ENCODE data around the gene TEAD1.

TEAD1 gene

GRCh38 chr11:12734625-12735024 is 60.4 kb downstream of the TEAD1 start:
- no peak overlapping the region for H3K4me3 ChIP-seq (ENCODE audit: severe bottlenecking)
- H3K27ac ChIP-seq (ENCODE audit: poor library complexity, severe bottlenecking): no peak overlapping the region
- no peak for DNase-seq (ENCODE audit: low spot score)

GRCh38 chr11:12735262-12735661 is 61.0 kb downstream of the TEAD1 start:
- Histone ChIP-seq H3K4me3 (ENCODE audit: severe bottlenecking) (no peak overlapping the region), H3K9me3 (ENCODE audit: severe bottlenecking) (no peaks in the 10 kb centered on the region), H3K4me1 (ENCODE audit: insufficient read depth, poor library complexity, severe bottlenecking) (no peaks in the 10 kb centered on the region), H3K27me3 (ENCODE audit: insufficient read depth, poor library complexity, severe bottlenecking) (no peaks in the 10 kb centered on the region), H3K27ac (ENCODE audit: poor library complexity, severe bottlenecking) (no peak overlapping the region), H3K36me3 (ENCODE audit: low read depth) (peaks cover 6% of the 10 kb centered on the region; the same call in 1 of the 2 replicates)
- TF ChIP-seq CTCF (IDR thresholded peaks at IDR 0.05; ENCODE audit: poor library complexity, severe bottlenecking): no peak
- ATAC-seq (ENCODE audit: low read depth) (no peak), DNase-seq (ENCODE audit: low spot score) (no peak)

More at GRCh38 chr11:12734625-12735024, 60.4 kb downstream of the TEAD1 start:
- no peaks in the 10 kb centered on the region for H3K4me1 ChIP-seq (ENCODE audit: insufficient read depth, poor library complexity, severe bottlenecking)
- H3K36me3 ChIP-seq (ENCODE audit: low read depth): peaks cover 3% of the 10 kb centered on the region; the same call in 1 of the 2 replicates
- no peak for TF ChIP-seq CTCF (IDR thresholded peaks at IDR 0.05; ENCODE audit: poor library complexity, severe bottlenecking)
- H3K27me3 ChIP-seq (ENCODE audit: insufficient read depth, poor library complexity, severe bottlenecking): no peaks in the 10 kb centered on the region
- no peaks in the 10 kb centered on the region for H3K9me3 ChIP-seq (ENCODE audit: severe bottlenecking)
- ATAC-seq (ENCODE audit: low read depth): no peak

- no peaks in the 10 kb centered on the region for H3K4me1 ChIP-seq (ENCODE audit: insufficient read depth, poor library complexity, severe bottlenecking)
- no peak for TF ChIP-seq CTCF (IDR thresholded peaks at IDR 0.05; ENCODE audit: poor library complexity, severe bottlenecking)
- no peak for DNase-seq (ENCODE audit: low spot score)
These were observed 62.8 kb downstream of the TEAD1 start for GRCh38 chr11:12737024-12737423.

GRCh38 chr11:12741671-12742216 is 67.5 kb downstream of the TEAD1 start:
- peaks cover 23% of the 10 kb centered on the region for H3K4me1 ChIP-seq (ENCODE audit: insufficient read depth, poor library complexity, severe bottlenecking)

More at GRCh38 chr11:12737024-12737423, 62.8 kb downstream of the TEAD1 start:
- Histone ChIP-seq H3K27me3 (ENCODE audit: insufficient read depth, poor library complexity, severe bottlenecking) (no peaks in the 10 kb centered on the region), H3K4me3 (ENCODE audit: severe bottlenecking) (no peak overlapping the region), H3K9me3 (ENCODE audit: severe bottlenecking) (no peaks in the 10 kb centered on the region), H3K36me3 (ENCODE audit: low read depth) (peaks cover 6% of the 10 kb centered on the region; the same call in 1 of the 2 replicates), H3K27ac (ENCODE audit: poor library complexity, severe bottlenecking) (no peak overlapping the region)
- no peak for ATAC-seq (ENCODE audit: low read depth)

More at GRCh38 chr11:12741671-12742216, 67.5 kb downstream of the TEAD1 start:
- DNase-seq (ENCODE audit: low spot score) (no peak), ATAC-seq (ENCODE audit: low read depth) (no peak)
- TF ChIP-seq CTCF (IDR thresholded peaks at IDR 0.05; ENCODE audit: poor library complexity, severe bottlenecking): no peak
- H3K36me3 ChIP-seq (ENCODE audit: low read depth): peaks cover 6% of the 10 kb centered on the region; the same call in 1 of the 2 replicates
- H3K27ac ChIP-seq (ENCODE audit: poor library complexity, severe bottlenecking): no peak overlapping the region
- no peaks in the 10 kb centered on the region for H3K9me3 ChIP-seq (ENCODE audit: severe bottlenecking)
- H3K27me3 ChIP-seq (ENCODE audit: insufficient read depth, poor library complexity, severe bottlenecking): no peaks in the 10 kb centered on the region
- H3K4me3 ChIP-seq (ENCODE audit: severe bottlenecking): no peak overlapping the region
